Measurements from ENCODE around the gene TMEM217. TPM values are rescaled to one million over a fixed set of nuclear protein-coding genes. Genes with fewer than 3 reads are reported as not detected.

Gene TMEM217
- total RNA-seq, 3 donors from 2014 or later = 0.96 to 1.6 (median 1.5) TPM

- Histone ChIP-seq H3K9me3 (no peaks in the 10 kb centered on the region), H3K4me3 (no peak overlapping the region), H3K36me3 (ENCODE audit: low read depth) (no peaks in the 10 kb centered on the region), H3K4me1 (ENCODE audit: low read depth) (peaks cover 11% of the 10 kb centered on the region)
- intact Hi-C loops (cut with DNase I, micrococcal nuclease) = loop anchor here in 1 of 2 donors (5.0 kb wide), 1 partner anchor 55 kb away; no protein-coding TSS in a partner anchor
- TF ChIP-seq CTCF (IDR thresholded peaks at IDR 0.05) = no peak
- DNase-seq (no peak), ATAC-seq (no peak)
Observed at GRCh38 chr6:37162740-37163139, 95.2 kb downstream of the TMEM217 start.

Other genes starting within 250 kb of the TMEM217 start
- 10 to 100 TPM; 36.9 to 84.1 (median 56.0) TPM for gene PIM1, start 88.0 kb downstream of the TMEM217 start, total RNA-seq
- 10 to 100 TPM; 12.9 to 15.5 (median 14.8) TPM for gene TBC1D22B, start 372 bp downstream of the TMEM217 start, total RNA-seq
- 10 to 100 TPM; 11.2 to 16.3 (median 11.4) TPM for gene RNF8, start 95.8 kb upstream of the TMEM217 start, total RNA-seq
- gene CMTR1, start 175.1 kb upstream of the TMEM217 start, total RNA-seq = 10 to 100 TPM; 26.1 to 49.8 (median 27.5) TPM
- 10 to 100 TPM in 2 of 3 donors, 1 to 10 TPM in 1; 5.4 to 13.4 (median 12.1) TPM for gene CCDC167, start 241.7 kb upstream of the TMEM217 start, total RNA-seq

All from mucosa of descending colon (tissue), 3 donors.